HCT116 (cell line): ENCODE results near the gene CDH3. TPM values are rescaled to one million over a fixed set of nuclear protein-coding genes. Genes with fewer than 3 reads are reported as not detected.

Experiments used
- ATAC-seq: fragments of 200-7000 bp; cut with Tn5 transposase; 2 replicates; pipeline ENCODE4 v1.9.1; 2020; ENCODE audit warnings: mild to moderate bottlenecking, moderate library complexity
- BruUV-seq: library from RNA; stranded (reverse); fragments of 400-500 nt; replicated peaks from 2 replicates; lab custom pipeline; 2021; lab: Mats Ljungman, UMichigan
- CTCF ChIA-PET: fragments of 300-600 bp; sonication (Branson Sonifier 250); formaldehyde crosslinking; loops from one replicate; lab custom pipeline; 2021; ENCODE audit warnings: antibody characterized with exemption; lab: Charles Lee
- POLR2A ChIA-PET: fragments of 300-600, 350-600 bp; sonication (Branson Sonifier 250); formaldehyde crosslinking; loops from one replicate; lab custom pipeline; 2021; ENCODE audit warnings: antibody characterized with exemption; lab: Charles Lee
- RAD21 ChIA-PET, 2 experiments: fragments of 300-600 bp; sonication (Branson Sonifier 250); formaldehyde crosslinking; loops; one replicate each; lab custom pipeline; 2023; ENCODE audit warnings: low total read pairs in 2 of 2; ENCODE audit not compliant: uncharacterized antibody in 2 of 2, unreplicated experiment in 2 of 2, low non-redundant PET in 1 of 2; lab: Charles Lee
- DNase-seq: peaks from one replicate; pipeline ENCODE4 v3.0.0-alpha.2; 2010; ENCODE audit warnings: low read depth, low spot score
- H2AFZ ChIP-seq: fragments of 200-600 bp; shearing (Covaris generic), sonication (generic); 2 replicates; pipeline ENCODE4 v1.6.1; 2017; ENCODE audit warnings: low read depth, mixed run types, mixed read lengths, antibody characterized with exemption, low read length; ENCODE audit not compliant: poor library complexity, severe bottlenecking
- H3K27ac ChIP-seq: 2 replicates; pipeline ENCODE4 v1.5.1; 2012; ENCODE audit warnings: low read depth, low read length
- H3K27me3 ChIP-seq: fragments of 200-600 bp; sonication (generic); 2 replicates; pipeline ENCODE4 v1.6.1; 2016; ENCODE audit warnings: mixed run types, low read length, mixed read lengths; ENCODE audit not compliant: insufficient read depth
- H3K36me3 ChIP-seq, 2 experiments: fragments of 200-500 bp in 1 of 2; fragments of 200-600 bp in 1 of 2; sonication (Bioruptor generic) in 1 of 2; sonication (generic) in 1 of 2; 2 replicates each; pipeline versions ENCODE4 v1.5.1 to v1.6.1; 2014 to 2016; ENCODE audit warnings: low read length in 2 of 2, inconsistent platforms in 1 of 2, mixed read lengths in 1 of 2, mixed run types in 1 of 2; ENCODE audit not compliant: insufficient read depth in 2 of 2, control insufficient read depth in 1 of 2
- H3K4me1 ChIP-seq, 2 experiments: fragments of 200-600 bp in 1 of 2; sonication (generic) in 1 of 2; 2 replicates each; pipeline versions ENCODE4 v1.5.1 to v1.6.1; 2012 to 2017; ENCODE audit warnings: low read length in 2 of 2, inconsistent platforms in 1 of 2, mild to moderate bottlenecking in 1 of 2, mixed read lengths in 1 of 2, mixed run types in 1 of 2, moderate library complexity in 1 of 2; ENCODE audit not compliant: insufficient read depth in 2 of 2, control insufficient read depth in 1 of 2
- H3K4me2 ChIP-seq: fragments of 200-600 bp; sonication (generic); 2 replicates; pipeline ENCODE4 v1.6.1; 2017; ENCODE audit warnings: mixed run types, low read length, mixed read lengths
- H3K4me3 ChIP-seq, 2 experiments: fragments of 200-600 bp in 1 of 2; sonication (generic) in 1 of 2; replicated peaks in 1 of 2; 2 replicates each; pipeline ENCODE4 v1.5.1; 2011 to 2016; ENCODE audit warnings: low read length in 2 of 2, control low read depth in 1 of 2, low read depth in 1 of 2, mild to moderate bottlenecking in 1 of 2, mixed read lengths in 1 of 2, mixed run types in 1 of 2
- H3K79me2 ChIP-seq: fragments of 200-600 bp; sonication (generic); 2 replicates; pipeline ENCODE4 v1.6.1; 2017; ENCODE audit warnings: mild to moderate bottlenecking, mixed run types, low read length, moderate library complexity, mixed read lengths; ENCODE audit not compliant: insufficient read depth
- H3K9ac ChIP-seq: fragments of 200-600 bp; sonication (generic); 2 replicates; pipeline ENCODE4 v1.6.1; 2016; ENCODE audit warnings: low read length, mixed read lengths
- H3K9me2 ChIP-seq: fragments of 200-600 bp; sonication (generic), shearing (Covaris generic); 2 replicates; pipeline ENCODE4 v1.6.1; 2017; ENCODE audit warnings: mixed run types, mild to moderate bottlenecking, moderate library complexity; ENCODE audit not compliant: insufficient read depth
- H3K9me3 ChIP-seq, 2 experiments: fragments of 200-500 bp in 1 of 2; fragments of 200-600 bp in 1 of 2; sonication (Bioruptor generic) in 1 of 2; sonication (generic) in 1 of 2; 2 replicates each; pipeline ENCODE4 v1.6.1; 2014 to 2017; ENCODE audit warnings: low read length in 2 of 2, mixed read lengths in 2 of 2, inconsistent platforms in 1 of 2, low read depth in 1 of 2, mild to moderate bottlenecking in 1 of 2, mixed run types in 1 of 2, moderate library complexity in 1 of 2; ENCODE audit not compliant: control insufficient read depth in 1 of 2, insufficient read depth in 1 of 2
- H4K20me1 ChIP-seq: fragments of 200-600 bp; sonication (generic), shearing (Covaris generic); 2 replicates; pipeline ENCODE4 v1.6.1; 2017; ENCODE audit warnings: mixed run types, mild to moderate bottlenecking, moderate library complexity; ENCODE audit not compliant: insufficient read depth
- CEBPB ChIP-seq: IDR thresholded peaks from 2 replicates; pipeline ENCODE4 v1.6.1; 2012; ENCODE audit warnings: low read depth
- CTCF ChIP-seq, 3 experiments: fragments of 200-600 bp in 1 of 3; sonication (generic) in 1 of 3; IDR thresholded peaks in 2 of 3; conservative IDR thresholded peaks in 1 of 3; 2 replicates each; pipeline ENCODE4 v1.5.1; 2012 to 2017; ENCODE audit warnings: low read depth in 2 of 3, low read length in 2 of 3, antibody characterized with exemption in 1 of 3, borderline replicate concordance in 1 of 3, control low read depth in 1 of 3, mild to moderate bottlenecking in 1 of 3, mixed read lengths in 1 of 3, mixed run types in 1 of 3, moderate library complexity in 1 of 3; ENCODE audit not compliant: insufficient read depth in 1 of 3
- EZH2phosphoT487 ChIP-seq: fragments of 200-600 bp; IDR thresholded peaks from 2 replicates; pipeline ENCODE4 v1.6.1; 2018; ENCODE audit warnings: antibody characterized with exemption, borderline replicate concordance
- FOSL1 ChIP-seq: IDR thresholded peaks from 2 replicates; pipeline ENCODE4 v1.6.1; 2012; ENCODE audit warnings: low read depth
- JUND ChIP-seq: IDR thresholded peaks from 2 replicates; pipeline ENCODE4 v1.6.1; 2012
- MAX ChIP-seq: IDR thresholded peaks from 2 replicates; pipeline ENCODE4 v1.6.1; 2012
- POLR2AphosphoS5 ChIP-seq: IDR thresholded peaks from 2 replicates; pipeline ENCODE4 v1.6.1; 2011; ENCODE audit warnings: mild to moderate bottlenecking, low read depth, low read length, moderate library complexity
- RAD21 ChIP-seq: IDR thresholded peaks from 2 replicates; pipeline ENCODE4 v1.6.1; 2012; ENCODE audit warnings: low read depth, mild to moderate bottlenecking
- SP1 ChIP-seq: IDR thresholded peaks from 2 replicates; pipeline ENCODE4 v1.6.1; 2012; ENCODE audit warnings: low read depth
- SRF ChIP-seq: IDR thresholded peaks from 2 replicates; pipeline ENCODE4 v1.6.1; 2012; ENCODE audit warnings: low read depth
- TCF7L2 ChIP-seq: IDR thresholded peaks from 2 replicates; pipeline ENCODE4 v1.7.0; 2011; ENCODE audit warnings: borderline replicate concordance, inconsistent platforms; ENCODE audit not compliant: insufficient read depth, insufficient read length; ENCODE audit errors: extremely low read depth
- intact Hi-C: fragments of 100-400 bp; cut with micrococcal nuclease; formaldehyde crosslinking; loops from 2 replicates; pipeline ENCODE4 v1.10.0; 2022
- total RNA-seq: library from RNA; stranded (reverse); gene quantifications from one replicate; pipeline ENCODE4 v1.2.1, GENCODE V29; 2021; ENCODE audit not compliant: unreplicated experiment
- TF ChIP-seq, protein P1 (sequence below): IDR thresholded peaks from 2 replicates; pipeline ENCODE4 v1.6.1; 2011; ENCODE audit warnings: mild to moderate bottlenecking, low read length, moderate library complexity; ENCODE audit not compliant: insufficient replicate concordance; ENCODE audit errors: extremely low read depth
- TF ChIP-seq, protein P2 (sequence below): IDR thresholded peaks from 2 replicates; pipeline ENCODE4 v1.6.1; 2012; ENCODE audit warnings: low read depth

Gene CDH3
- total RNA-seq, 1 experiment from 2014 or later, result 94.7 TPM

- ATAC-seq (no peak), DNase-seq (no peak)
- Histone ChIP-seq H3K79me2 (no peaks in the 10 kb centered on the region), H3K4me3 (no peak overlapping the region), H4K20me1 (no peaks in the 10 kb centered on the region), H3K9ac (no peak overlapping the region), H3K27ac (no peak overlapping the region), H3K27me3 (no peaks in the 10 kb centered on the region), H3K9me2 (no peaks in the 10 kb centered on the region), H2AFZ (no peak overlapping the region), H3K9me3 (no peaks in the 10 kb centered on the region), H3K36me3 (no peaks in the 10 kb centered on the region), H3K4me2 (no peak overlapping the region), H3K4me1 (peaks cover 5 to 21% of the 10 kb centered on the region in 2 experiments)
- RAD21 ChIA-PET, result no interaction called here
- POLR2A ChIA-PET, result no interaction called here
- BruUV-seq, result no TSS peak
- TF ChIP-seq CTCF (IDR thresholded peaks at IDR 0.05 in 2 of 3, conservative IDR thresholded peaks at IDR 0.05 in 1 of 3; ENCODE audit: borderline replicate concordance in 1 of 3, insufficient read depth in 1 of 3, low read depth in 2 of 3, low read length in 2 of 3), result no peak
- TF ChIP-seq SRF, result no peak
- TF ChIP-seq EZH2phosphoT487, result no peak
- no peak for TF ChIP-seq POLR2AphosphoS5
- CTCF ChIA-PET, result interaction anchor here (1.4 kb wide), 1 partner anchor 9 kb away, joined by 3 read pairs; no protein-coding TSS in a partner anchor
- intact Hi-C loops, result no loop called here
These were observed 68.3 kb downstream of the CDH3 start for GRCh38 chr16:68713361-68713760.

DNA sequence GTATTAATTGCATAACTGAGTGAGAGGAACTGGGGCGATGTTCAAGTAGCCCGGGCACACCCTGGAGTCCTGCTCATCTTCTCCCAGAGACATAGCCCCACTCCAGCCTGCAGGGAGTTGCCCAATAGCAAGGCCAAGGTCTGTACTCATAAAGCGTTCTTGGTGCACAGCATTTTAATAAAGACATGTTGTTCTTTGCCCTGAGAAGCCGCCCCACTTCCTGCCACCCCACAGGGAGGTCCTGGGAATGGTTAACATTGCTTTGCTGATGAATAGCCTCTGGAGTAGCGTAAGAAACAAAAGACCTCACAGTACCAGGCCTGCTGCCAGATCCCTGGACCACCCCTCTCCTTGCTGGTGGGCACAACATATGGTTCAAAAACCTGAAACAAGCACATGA, 70.4 kb downstream of the CDH3 start:
- Histone ChIP-seq H3K27me3 (no peaks in the 10 kb centered on the region), H3K9me3 (no peaks in the 10 kb centered on the region), H2AFZ (no peak overlapping the region), H3K4me1 (peaks cover 0 to 15% of the 10 kb centered on the region in 2 experiments; a peak in 2 of 4 replicates), H3K4me3 (no peak overlapping the region), H3K36me3 (no peaks in the 10 kb centered on the region), H3K9ac (no peak overlapping the region), H3K79me2 (no peaks in the 10 kb centered on the region), H3K27ac (no peak overlapping the region), H4K20me1 (no peaks in the 10 kb centered on the region), H3K4me2 (no peak overlapping the region), H3K9me2 (no peaks in the 10 kb centered on the region)
- ATAC-seq (no peak), DNase-seq (no peak)
- ChIA-PET CTCF (interaction anchor here (1.3 kb wide), 1 partner anchor 125 kb away, joined by 3 read pairs; no protein-coding TSS in a partner anchor), RAD21 (no interaction called here), POLR2A (no interaction called here)
- intact Hi-C loops, result no loop called here
- no TSS peak for BruUV-seq
- TF ChIP-seq FOSL1, result no peak
- TF ChIP-seq JUND, result no peak
- TF ChIP-seq TCF7L2, result no peak
- TF ChIP-seq EZH2phosphoT487, result no peak
- TF ChIP-seq SP1, result no peak
- no peak for TF ChIP-seq CEBPB
- no peak for TF ChIP-seq RAD21
- TF ChIP-seq, protein P1, sequence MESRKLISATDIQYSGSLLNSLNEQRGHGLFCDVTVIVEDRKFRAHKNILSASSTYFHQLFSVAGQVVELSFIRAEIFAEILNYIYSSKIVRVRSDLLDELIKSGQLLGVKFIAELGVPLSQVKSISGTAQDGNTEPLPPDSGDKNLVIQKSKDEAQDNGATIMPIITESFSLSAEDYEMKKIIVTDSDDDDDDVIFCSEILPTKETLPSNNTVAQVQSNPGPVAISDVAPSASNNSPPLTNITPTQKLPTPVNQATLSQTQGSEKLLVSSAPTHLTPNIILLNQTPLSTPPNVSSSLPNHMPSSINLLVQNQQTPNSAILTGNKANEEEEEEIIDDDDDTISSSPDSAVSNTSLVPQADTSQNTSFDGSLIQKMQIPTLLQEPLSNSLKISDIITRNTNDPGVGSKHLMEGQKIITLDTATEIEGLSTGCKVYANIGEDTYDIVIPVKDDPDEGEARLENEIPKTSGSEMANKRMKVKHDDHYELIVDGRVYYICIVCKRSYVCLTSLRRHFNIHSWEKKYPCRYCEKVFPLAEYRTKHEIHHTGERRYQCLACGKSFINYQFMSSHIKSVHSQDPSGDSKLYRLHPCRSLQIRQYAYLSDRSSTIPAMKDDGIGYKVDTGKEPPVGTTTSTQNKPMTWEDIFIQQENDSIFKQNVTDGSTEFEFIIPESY, result no peak
- TF ChIP-seq MAX, result no peak
- TF ChIP-seq, protein P2, sequence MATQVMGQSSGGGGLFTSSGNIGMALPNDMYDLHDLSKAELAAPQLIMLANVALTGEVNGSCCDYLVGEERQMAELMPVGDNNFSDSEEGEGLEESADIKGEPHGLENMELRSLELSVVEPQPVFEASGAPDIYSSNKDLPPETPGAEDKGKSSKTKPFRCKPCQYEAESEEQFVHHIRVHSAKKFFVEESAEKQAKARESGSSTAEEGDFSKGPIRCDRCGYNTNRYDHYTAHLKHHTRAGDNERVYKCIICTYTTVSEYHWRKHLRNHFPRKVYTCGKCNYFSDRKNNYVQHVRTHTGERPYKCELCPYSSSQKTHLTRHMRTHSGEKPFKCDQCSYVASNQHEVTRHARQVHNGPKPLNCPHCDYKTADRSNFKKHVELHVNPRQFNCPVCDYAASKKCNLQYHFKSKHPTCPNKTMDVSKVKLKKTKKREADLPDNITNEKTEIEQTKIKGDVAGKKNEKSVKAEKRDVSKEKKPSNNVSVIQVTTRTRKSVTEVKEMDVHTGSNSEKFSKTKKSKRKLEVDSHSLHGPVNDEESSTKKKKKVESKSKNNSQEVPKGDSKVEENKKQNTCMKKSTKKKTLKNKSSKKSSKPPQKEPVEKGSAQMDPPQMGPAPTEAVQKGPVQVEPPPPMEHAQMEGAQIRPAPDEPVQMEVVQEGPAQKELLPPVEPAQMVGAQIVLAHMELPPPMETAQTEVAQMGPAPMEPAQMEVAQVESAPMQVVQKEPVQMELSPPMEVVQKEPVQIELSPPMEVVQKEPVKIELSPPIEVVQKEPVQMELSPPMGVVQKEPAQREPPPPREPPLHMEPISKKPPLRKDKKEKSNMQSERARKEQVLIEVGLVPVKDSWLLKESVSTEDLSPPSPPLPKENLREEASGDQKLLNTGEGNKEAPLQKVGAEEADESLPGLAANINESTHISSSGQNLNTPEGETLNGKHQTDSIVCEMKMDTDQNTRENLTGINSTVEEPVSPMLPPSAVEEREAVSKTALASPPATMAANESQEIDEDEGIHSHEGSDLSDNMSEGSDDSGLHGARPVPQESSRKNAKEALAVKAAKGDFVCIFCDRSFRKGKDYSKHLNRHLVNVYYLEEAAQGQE, result no peak
